Parathyroid adenoma (tissue), 2 donors: ENCODE measurements around the gene COL15A1.
A peak's percentile ranks its signal among the peaks of the same experiment; 100 is the strongest.

Experiments
- H2AFZ ChIP-seq: fragments of 300-600 bp; sonication (generic); one replicate; pipeline ENCODE4 v1.7.0; 2017; ENCODE audit warnings: antibody characterized with exemption, mild to moderate bottlenecking
- H3K27ac ChIP-seq: fragments of 300-600 bp; sonication (generic); one replicate; pipeline ENCODE4 v1.7.0; 2017
- H3K27me3 ChIP-seq: fragments of 300-600 bp; sonication (generic); one replicate; pipeline ENCODE4 v1.7.0; 2017; ENCODE audit warnings: low read length; ENCODE audit not compliant: control insufficient read depth, insufficient read depth
- H3K36me3 ChIP-seq: fragments of 300-600 bp; sonication (generic); one replicate; pipeline ENCODE4 v1.7.0; 2017; ENCODE audit warnings: low read length; ENCODE audit not compliant: control insufficient read depth, insufficient read depth
- H3K4me1 ChIP-seq: fragments of 300-600 bp; sonication (generic); one replicate; pipeline ENCODE4 v1.7.0; 2017; ENCODE audit warnings: control low read depth
- H3K4me2 ChIP-seq: fragments of 300-600 bp; sonication (generic); one replicate; pipeline ENCODE4 v1.7.0; 2017; ENCODE audit warnings: low read length
- H3K4me3 ChIP-seq: fragments of 300-600 bp; sonication (generic); one replicate; pipeline ENCODE4 v1.7.0; 2017; ENCODE audit warnings: low read depth, low read length
- H3K79me2 ChIP-seq: fragments of 300-600 bp; sonication (generic); one replicate; pipeline ENCODE4 v1.7.0; 2017; ENCODE audit warnings: control low read depth
- H3K9ac ChIP-seq: fragments of 300-600 bp; sonication (generic); one replicate; pipeline ENCODE4 v1.7.0; 2017; ENCODE audit warnings: mild to moderate bottlenecking
- H3K9me3 ChIP-seq: fragments of 300-600 bp; sonication (generic); one replicate; pipeline ENCODE4 v1.7.0; 2017; ENCODE audit warnings: low read length; ENCODE audit not compliant: control insufficient read depth
- TF ChIP-seq, protein P1 (sequence below): fragments of 300-600 bp; sonication (generic); IDR thresholded peaks from one replicate; pipeline ENCODE4 v1.7.0; 2017; ENCODE audit warnings: antibody characterized with exemption, mild to moderate bottlenecking
- donor health status: primary hyperparathyroidism.

The COL15A1 gene

DNA sequence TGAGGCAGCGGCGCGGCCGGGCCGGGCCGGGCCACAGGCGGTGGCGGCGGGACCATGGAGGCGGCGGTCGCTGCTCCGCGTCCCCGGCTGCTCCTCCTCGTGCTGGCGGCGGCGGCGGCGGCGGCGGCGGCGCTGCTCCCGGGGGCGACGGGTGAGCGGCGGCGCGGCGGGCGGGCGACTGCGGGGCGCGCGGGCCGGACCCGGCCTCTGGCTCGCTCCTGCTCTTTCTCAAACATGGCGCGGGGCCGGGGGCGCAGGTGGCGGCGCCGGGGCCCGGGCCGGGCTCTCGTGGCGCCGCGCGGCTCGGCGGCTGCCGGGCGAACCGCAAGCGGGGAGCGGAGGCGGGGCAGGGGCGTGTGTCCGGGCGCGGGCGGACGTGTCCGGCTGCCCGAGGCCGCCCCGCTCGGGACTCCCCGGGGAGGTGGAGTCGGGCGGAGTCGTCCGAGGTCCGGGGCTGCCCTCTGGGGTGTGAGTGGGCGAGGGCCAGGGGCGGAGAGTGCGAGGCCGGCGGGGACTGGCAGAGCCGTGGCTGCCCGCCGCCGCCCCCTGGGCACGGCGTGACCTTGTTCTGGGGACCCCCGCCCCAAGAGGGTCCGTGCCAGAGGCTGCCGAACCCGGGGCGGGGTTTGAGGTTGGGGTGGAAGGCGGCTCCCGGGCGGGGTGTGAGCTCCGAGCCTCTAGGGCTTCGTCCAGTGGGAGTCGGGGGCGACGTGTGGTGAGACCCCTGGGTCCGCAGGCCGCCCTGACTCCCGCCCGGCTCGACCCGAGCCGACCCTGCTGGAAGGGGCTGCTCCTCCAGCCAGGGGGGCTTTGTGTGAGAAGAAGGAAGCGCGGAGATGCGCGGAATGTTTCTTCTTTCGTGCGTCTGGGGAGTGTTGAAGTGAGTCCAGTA lies 161.7 kb downstream of the COL15A1 start:
- Histone ChIP-seq H3K27me3 (no peaks in the 10 kb centered on the region), H3K4me2 (peak overlapping the region; percentile 68), H3K79me2 (no peaks in the 10 kb centered on the region), H3K27ac (peak overlapping the region; percentile 44), H3K9ac (no peak overlapping the region), H2AFZ (peak overlapping the region; percentile 76), H3K36me3 (no peaks in the 10 kb centered on the region), H3K4me3 (peak overlapping the region; percentile 61), H3K9me3 (no peaks in the 10 kb centered on the region), H3K4me1 (no peaks in the 10 kb centered on the region)
- TF ChIP-seq, protein P1, sequence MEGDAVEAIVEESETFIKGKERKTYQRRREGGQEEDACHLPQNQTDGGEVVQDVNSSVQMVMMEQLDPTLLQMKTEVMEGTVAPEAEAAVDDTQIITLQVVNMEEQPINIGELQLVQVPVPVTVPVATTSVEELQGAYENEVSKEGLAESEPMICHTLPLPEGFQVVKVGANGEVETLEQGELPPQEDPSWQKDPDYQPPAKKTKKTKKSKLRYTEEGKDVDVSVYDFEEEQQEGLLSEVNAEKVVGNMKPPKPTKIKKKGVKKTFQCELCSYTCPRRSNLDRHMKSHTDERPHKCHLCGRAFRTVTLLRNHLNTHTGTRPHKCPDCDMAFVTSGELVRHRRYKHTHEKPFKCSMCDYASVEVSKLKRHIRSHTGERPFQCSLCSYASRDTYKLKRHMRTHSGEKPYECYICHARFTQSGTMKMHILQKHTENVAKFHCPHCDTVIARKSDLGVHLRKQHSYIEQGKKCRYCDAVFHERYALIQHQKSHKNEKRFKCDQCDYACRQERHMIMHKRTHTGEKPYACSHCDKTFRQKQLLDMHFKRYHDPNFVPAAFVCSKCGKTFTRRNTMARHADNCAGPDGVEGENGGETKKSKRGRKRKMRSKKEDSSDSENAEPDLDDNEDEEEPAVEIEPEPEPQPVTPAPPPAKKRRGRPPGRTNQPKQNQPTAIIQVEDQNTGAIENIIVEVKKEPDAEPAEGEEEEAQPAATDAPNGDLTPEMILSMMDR, result no peak

GRCh38 chr9:99106044-99106375 lies 162.3 kb downstream of the COL15A1 start:
- H3K9me3 ChIP-seq, result no peaks in the 10 kb centered on the region
- no peaks in the 10 kb centered on the region for H3K36me3 ChIP-seq
- H3K27me3 ChIP-seq, result no peaks in the 10 kb centered on the region
- peak overlapping the region; percentile 44 for H3K27ac ChIP-seq
- peak overlapping the region; percentile 76 for H2AFZ ChIP-seq
- no peaks in the 10 kb centered on the region for H3K4me1 ChIP-seq
- H3K4me3 ChIP-seq, result peak overlapping the region; percentile 61
- H3K79me2 ChIP-seq, result no peaks in the 10 kb centered on the region
- peak overlapping the region; percentile 68 for H3K4me2 ChIP-seq
- no peak overlapping the region for H3K9ac ChIP-seq
- TF ChIP-seq, protein P1, result no peak

DNA sequence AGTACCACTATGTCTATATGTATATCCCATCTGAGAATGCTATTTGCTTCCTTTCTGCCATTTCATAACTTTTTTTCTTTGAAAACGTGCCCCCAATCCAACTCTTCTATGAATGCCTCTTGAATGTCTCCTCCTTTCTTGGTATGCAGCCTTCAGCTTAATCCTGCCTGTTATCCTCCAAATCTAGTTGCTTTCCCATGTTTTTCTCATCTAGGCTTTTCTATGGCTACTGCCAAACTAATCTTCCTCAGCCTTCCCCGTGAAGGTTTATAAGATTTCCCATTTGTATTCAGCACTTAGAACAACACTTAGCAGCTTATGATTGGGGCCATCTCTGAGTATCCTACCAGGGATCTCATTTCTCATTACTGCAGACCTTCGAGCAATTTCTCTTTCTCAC lies 163.7 kb downstream of the COL15A1 start:
- Histone ChIP-seq H3K4me3 (no peak overlapping the region), H3K9ac (no peak overlapping the region), H3K79me2 (peaks cover 3% of the 10 kb centered on the region), H3K27ac (no peak overlapping the region), H3K4me2 (no peak overlapping the region), H3K4me1 (no peaks in the 10 kb centered on the region), H3K36me3 (no peaks in the 10 kb centered on the region), H3K27me3 (no peaks in the 10 kb centered on the region), H3K9me3 (no peaks in the 10 kb centered on the region), H2AFZ (no peak overlapping the region)
- TF ChIP-seq, protein P1, result no peak

DNA sequence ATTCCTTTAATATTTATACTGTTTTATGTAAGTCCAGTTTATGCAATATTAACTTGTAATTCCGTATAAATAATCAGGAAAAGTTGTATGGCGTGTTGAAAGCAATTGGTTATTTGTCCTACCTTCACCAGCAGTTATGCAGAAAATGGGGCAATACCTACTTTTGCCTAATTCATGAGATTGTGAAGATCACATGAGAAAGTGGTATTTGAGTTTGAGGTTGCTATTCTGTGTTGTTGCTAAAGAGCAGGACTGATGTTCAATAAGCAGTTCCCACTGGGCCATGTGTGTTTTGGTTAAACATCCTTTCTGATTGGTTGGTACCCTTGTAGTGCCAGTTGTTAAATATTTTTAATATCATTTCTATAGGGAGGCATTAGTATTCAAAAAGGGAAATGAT lies 164.4 kb downstream of the COL15A1 start:
- H3K36me3 ChIP-seq, result no peaks in the 10 kb centered on the region
- no peaks in the 10 kb centered on the region for H3K9me3 ChIP-seq
- H3K4me2 ChIP-seq, result no peak overlapping the region
- no peak overlapping the region for H3K4me3 ChIP-seq
- H2AFZ ChIP-seq, result no peak overlapping the region
- no peak overlapping the region for H3K27ac ChIP-seq
- TF ChIP-seq, protein P1, result no peak
- peaks cover 3% of the 10 kb centered on the region for H3K79me2 ChIP-seq
- H3K27me3 ChIP-seq, result no peaks in the 10 kb centered on the region
- H3K4me1 ChIP-seq, result no peaks in the 10 kb centered on the region
- H3K9ac ChIP-seq, result no peak overlapping the region

GRCh38 chr9:99109522-99109921 lies 165.8 kb downstream of the COL15A1 start:
- Histone ChIP-seq H3K9ac (no peak overlapping the region), H3K27me3 (no peaks in the 10 kb centered on the region), H3K36me3 (no peaks in the 10 kb centered on the region), H3K9me3 (no peaks in the 10 kb centered on the region), H3K79me2 (peaks cover 3% of the 10 kb centered on the region), H3K4me3 (no peak overlapping the region), H2AFZ (no peak overlapping the region), H3K4me1 (peaks cover 3% of the 10 kb centered on the region), H3K27ac (no peak overlapping the region), H3K4me2 (no peak overlapping the region)
- TF ChIP-seq, protein P1, result no peak
